Tibial nerve (tissue), 4 donors: ENCODE measurements around the gene WAS. TPM values are rescaled to one million over a fixed set of nuclear protein-coding genes. Genes with fewer than 3 reads are reported as not detected.
A peak's percentile ranks its signal among the peaks of the same experiment; 100 is the strongest.

Source experiments
- DNase-seq, 2 donors: peaks; one replicate each; pipeline ENCODE4 v3.0.0-alpha.2; 2019; ENCODE audit warnings: low spot score in 2 of 2
- H3K27ac ChIP-seq, 4 donors: fragments of 200-600 bp; sonication (generic) in 3 of 4; one replicate each; pipeline ENCODE4 v1.5.1; 2017 to 2019; ENCODE audit warnings: mild to moderate bottlenecking in 1 of 4
- H3K27me3 ChIP-seq, 2 donors: fragments of 200-600 bp; sonication (generic) in 1 of 2; one replicate each; pipeline versions ENCODE4 v1.5.1 to v1.6.0; 2017 to 2019
- H3K36me3 ChIP-seq, 3 donors: fragments of 200-600 bp; sonication (generic); one replicate each; pipeline ENCODE4 v1.5.1; 2018 to 2019
- H3K4me1 ChIP-seq, 4 donors: fragments of 200-600 bp; sonication (generic) in 3 of 4; one replicate each; pipeline ENCODE4 v1.5.1; 2017 to 2019
- H3K4me3 ChIP-seq, 4 donors: fragments of 200-600 bp; sonication (generic) in 3 of 4; one replicate each; pipeline ENCODE4 v1.5.1; 2017 to 2019; ENCODE audit warnings: mild to moderate bottlenecking in 1 of 4, moderate library complexity in 1 of 4
- H3K9me3 ChIP-seq, 4 donors: fragments of 200-600 bp; sonication (generic) in 3 of 4; one replicate each; pipeline ENCODE4 v1.5.1; 2017 to 2019
- CTCF ChIP-seq, 5 experiments: fragments of 200-600 bp in 3 of 5; fragments of 450-650 bp in 2 of 5; sonication (generic) in 3 of 5; IDR thresholded peaks; one replicate each; pipeline ENCODE4 v1.5.1; 2016 to 2019; ENCODE audit warnings: antibody characterized with exemption in 5 of 5, mild to moderate bottlenecking in 3 of 5, moderate library complexity in 2 of 5
- EP300 ChIP-seq, 2 donors: sonication (generic); formaldehyde crosslinking; IDR thresholded peaks; one replicate each; pipeline ENCODE4 v1.6.1; 2017; ENCODE audit warnings: antibody characterized with exemption in 2 of 2, mild to moderate bottlenecking in 1 of 2
- POLR2A ChIP-seq, 2 donors: fragments of 450-650 bp; IDR thresholded peaks; one replicate each; pipeline ENCODE4 v1.6.1; 2017; ENCODE audit warnings: antibody characterized with exemption in 2 of 2, mild to moderate bottlenecking in 2 of 2, moderate library complexity in 2 of 2
- WGBS, 2 donors: methylation state at CpG; one replicate each; pipeline ENCODE4 v1.1.5; 2018; 5-methylcytosine and 5-hydroxymethylcytosine counted together
- total RNA-seq, 4 donors: library from RNA; depleted of rRNA; stranded (reverse); fragments of >200 nt; gene quantifications; one replicate each; pipeline ENCODE4 v1.1.0, GENCODE V29; 2016

Gene WAS
- total RNA-seq, 4 donors from 2014 or later, result 3.1 to 32.7 (median 9.8) TPM

GRCh38 chrX:48695534-48695896, 11.9 kb downstream of the WAS start:
- peaks cover 0 to 18% (median 0%) of the 10 kb centered on the region in 3 donors for H3K36me3 ChIP-seq
- WGBS, 2 donors, result 53 to 66% methylated on average over 7 to 14 of the region's 14 CpGs

GRCh38 chrX:48695925-48696300, 12.3 kb downstream of the WAS start:
- TF ChIP-seq POLR2A (IDR thresholded peaks at IDR 0.05) (no peak), EP300 (IDR thresholded peaks at IDR 0.05) (no peak), CTCF (IDR thresholded peaks at IDR 0.05) (no peak)
- 0 to 53% methylated on average over 1 to 8 of the region's 8 CpGs for WGBS, 2 donors
- peak overlapping the region; percentile 89 to 96 (median 90) for H3K27ac ChIP-seq
- no peaks in the 10 kb centered on the region for H3K9me3 ChIP-seq
- H3K4me1 ChIP-seq, result peaks cover 0 to 19% (median 0%) of the 10 kb centered on the region in 4 donors
- peak overlapping the region; percentile 30 to 84 (median 52) for H3K4me3 ChIP-seq
- peaks cover 0 to 4% of the 10 kb centered on the region in 2 donors for H3K27me3 ChIP-seq
- peaks cover 0 to 22% (median 0%) of the 10 kb centered on the region in 3 donors for H3K36me3 ChIP-seq
- no peak for DNase-seq

More at GRCh38 chrX:48695534-48695896, 11.9 kb downstream of the WAS start:
- Histone ChIP-seq H3K27me3 (peaks cover 0 to 4% of the 10 kb centered on the region in 2 donors), H3K9me3 (no peaks in the 10 kb centered on the region), H3K4me1 (peaks cover 0 to 19% (median 0%) of the 10 kb centered on the region in 4 donors), H3K4me3 (peak overlapping the region in 2 of 4 donors; percentile 47 to 84), H3K27ac (peak overlapping the region; percentile 89 to 96 (median 90))
- no peak for TF ChIP-seq POLR2A (IDR thresholded peaks at IDR 0.05)
- TF ChIP-seq CTCF (IDR thresholded peaks at IDR 0.05), result no peak
- TF ChIP-seq EP300 (IDR thresholded peaks at IDR 0.05), result no peak
- DNase-seq, result no peak

- Histone ChIP-seq H3K36me3 (peaks cover 0 to 27% (median 0%) of the 10 kb centered on the region in 3 donors), H3K27me3 (peaks cover 0 to 4% of the 10 kb centered on the region in 2 donors), H3K27ac (peak within 1 kb of the TSS; percentile 89 to 96 (median 90)), H3K9me3 (no peaks in the 10 kb centered on the region), H3K4me1 (peaks cover 0 to 19% (median 0%) of the 10 kb centered on the region in 4 donors), H3K4me3 (peak within 1 kb of the TSS; percentile 30 to 84 (median 52))
- TF ChIP-seq POLR2A (IDR thresholded peaks at IDR 0.05) (peak; percentile 70 to 88), EP300 (IDR thresholded peaks at IDR 0.05) (peak; percentile 30 to 94), CTCF (IDR thresholded peaks at IDR 0.05) (peak in 1 of 5 experiments; percentile 14)
- DNase-seq, result peak; percentile 65 to 76
- WGBS, 2 donors, result 0 to 33% methylated on average over 15 to 65 of the region's 66 CpGs
Observed at GRCh38 chrX:48696301-48696908, 12.8 kb downstream of the WAS start, which contains the start of gene SUV39H1. TSS of gene SUV39H1 (plus strand) at chrX:48696734. CDS start at chrX:48696785, 51 bp downstream.

- no peak for DNase-seq
- Histone ChIP-seq H3K4me1 (peaks cover 0 to 19% (median 0%) of the 10 kb centered on the region in 4 donors), H3K27ac (peak overlapping the region; percentile 43 to 96 (median 90)), H3K9me3 (no peaks in the 10 kb centered on the region), H3K4me3 (peak overlapping the region; percentile 30 to 84 (median 52)), H3K27me3 (no peaks in the 10 kb centered on the region), H3K36me3 (peaks cover 0 to 34% (median 0%) of the 10 kb centered on the region in 3 donors)
- WGBS, 2 donors, result 1 to 48% methylated on average over 27 to 56 of the region's 56 CpGs
- TF ChIP-seq POLR2A (IDR thresholded peaks at IDR 0.05), result no peak
- TF ChIP-seq CTCF (IDR thresholded peaks at IDR 0.05), result no peak
- TF ChIP-seq EP300 (IDR thresholded peaks at IDR 0.05), result no peak
Observed at GRCh38 chrX:48696909-48697727, 13.5 kb downstream of the WAS start.
